ENCODE results near the gene PNP. TPM values are rescaled to one million over a fixed set of nuclear protein-coding genes. Genes with fewer than 3 reads are reported as not detected.

PNP gene
- total RNA-seq, 1 donor from 2014 or later: 32.8 TPM

DNA sequence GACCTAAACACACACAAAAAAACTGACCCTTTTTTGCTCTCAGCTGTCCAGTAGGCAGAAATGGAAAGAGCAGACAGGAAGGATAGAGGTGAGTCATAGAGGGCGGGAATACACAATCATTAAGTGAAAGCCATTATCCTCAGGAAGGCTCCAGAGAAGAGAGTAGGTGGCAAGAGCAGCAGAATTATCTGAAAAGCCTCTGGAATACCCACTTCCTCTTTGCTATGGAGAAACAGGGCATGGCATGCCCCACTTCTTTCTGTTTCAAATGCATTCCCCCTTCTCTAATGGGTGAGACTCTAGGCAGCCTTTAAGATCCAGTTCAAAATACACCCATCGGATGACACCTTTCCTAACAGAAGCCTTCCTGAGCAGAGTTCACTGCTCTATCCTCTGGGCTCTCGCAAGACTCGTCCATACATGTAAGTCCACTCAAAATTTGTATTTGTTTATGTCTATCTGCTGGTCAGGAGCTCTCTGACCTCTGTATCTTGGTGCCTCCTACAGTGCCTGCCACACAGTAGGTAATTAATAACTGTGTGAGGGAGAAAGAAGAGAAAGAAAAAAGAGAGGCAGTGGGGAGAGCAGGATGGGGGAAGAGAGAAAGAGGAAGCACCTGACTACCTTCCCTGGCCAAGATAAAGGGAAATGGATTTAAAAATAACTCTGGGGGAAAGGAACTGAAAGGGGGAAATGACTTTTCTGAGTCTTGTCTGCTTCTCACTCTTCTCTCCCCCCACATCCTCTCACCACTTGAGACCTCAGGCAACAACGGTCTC, 41.8 kb upstream of the PNP start:
- Histone ChIP-seq H3K4me3 (no peak overlapping the region), H3K27me3 (no peaks in the 10 kb centered on the region), H3K36me3 (no peaks in the 10 kb centered on the region), H3K9me3 (no peaks in the 10 kb centered on the region), H3K27ac (peak overlapping the region; percentile 55), H3K4me1 (peaks cover 4% of the 10 kb centered on the region)
- intact Hi-C loops (cut with DNase I): no loop called here
- TF ChIP-seq, protein P1, sequence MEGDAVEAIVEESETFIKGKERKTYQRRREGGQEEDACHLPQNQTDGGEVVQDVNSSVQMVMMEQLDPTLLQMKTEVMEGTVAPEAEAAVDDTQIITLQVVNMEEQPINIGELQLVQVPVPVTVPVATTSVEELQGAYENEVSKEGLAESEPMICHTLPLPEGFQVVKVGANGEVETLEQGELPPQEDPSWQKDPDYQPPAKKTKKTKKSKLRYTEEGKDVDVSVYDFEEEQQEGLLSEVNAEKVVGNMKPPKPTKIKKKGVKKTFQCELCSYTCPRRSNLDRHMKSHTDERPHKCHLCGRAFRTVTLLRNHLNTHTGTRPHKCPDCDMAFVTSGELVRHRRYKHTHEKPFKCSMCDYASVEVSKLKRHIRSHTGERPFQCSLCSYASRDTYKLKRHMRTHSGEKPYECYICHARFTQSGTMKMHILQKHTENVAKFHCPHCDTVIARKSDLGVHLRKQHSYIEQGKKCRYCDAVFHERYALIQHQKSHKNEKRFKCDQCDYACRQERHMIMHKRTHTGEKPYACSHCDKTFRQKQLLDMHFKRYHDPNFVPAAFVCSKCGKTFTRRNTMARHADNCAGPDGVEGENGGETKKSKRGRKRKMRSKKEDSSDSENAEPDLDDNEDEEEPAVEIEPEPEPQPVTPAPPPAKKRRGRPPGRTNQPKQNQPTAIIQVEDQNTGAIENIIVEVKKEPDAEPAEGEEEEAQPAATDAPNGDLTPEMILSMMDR (IDR thresholded peaks at IDR 0.05): no peak
- ATAC-seq (peak; percentile 73), DNase-seq (no peak)

DNA sequence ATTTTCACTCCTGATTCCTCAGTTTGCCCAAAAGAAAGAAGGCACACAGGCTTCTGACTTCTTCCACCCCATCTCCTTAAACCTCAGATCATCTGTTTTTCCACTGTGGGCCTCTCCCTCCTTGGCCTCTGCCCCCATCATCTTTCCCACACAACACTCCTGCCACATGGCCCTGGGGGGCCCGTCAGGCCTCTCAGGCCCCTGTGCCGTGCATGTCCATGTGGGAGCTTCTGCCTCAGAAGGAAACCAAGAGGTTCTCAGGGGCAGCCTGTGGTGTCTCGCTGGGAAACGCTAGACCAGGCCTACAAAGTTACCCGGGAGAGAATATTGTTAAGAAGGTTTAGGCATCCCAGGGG, 41.2 kb upstream of the PNP start:
- no peak for DNase-seq
- ATAC-seq: no peak
- intact Hi-C loops (cut with DNase I): no loop called here
- no peaks in the 10 kb centered on the region for H3K36me3 ChIP-seq
- H3K27ac ChIP-seq: peak overlapping the region; percentile 55
- H3K27me3 ChIP-seq: no peaks in the 10 kb centered on the region
- no peaks in the 10 kb centered on the region for H3K9me3 ChIP-seq
- TF ChIP-seq, protein P1 (IDR thresholded peaks at IDR 0.05): no peak
- peaks cover 4% of the 10 kb centered on the region for H3K4me1 ChIP-seq
- no peak overlapping the region for H3K4me3 ChIP-seq

DNA sequence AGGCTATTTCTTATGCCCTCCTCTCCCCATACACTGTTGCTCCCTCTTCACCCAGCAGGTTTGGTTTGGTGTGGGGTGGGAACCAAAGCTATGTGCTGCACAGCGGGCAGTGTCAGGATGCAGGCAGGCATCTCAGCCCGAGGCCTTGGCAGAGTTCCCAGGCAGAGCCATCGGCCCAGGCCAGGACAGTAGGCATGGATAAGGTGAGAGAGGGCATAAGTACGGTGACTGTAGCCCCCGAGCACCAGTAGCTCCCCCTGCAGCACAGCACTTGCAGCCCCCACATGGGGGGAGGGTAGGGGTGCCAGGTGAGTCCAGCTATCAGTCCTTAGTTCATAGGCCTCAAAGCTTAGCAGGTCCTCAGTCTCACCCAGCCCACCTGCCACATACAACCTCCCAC, 40.4 kb upstream of the PNP start:
- no peak overlapping the region for H3K4me3 ChIP-seq
- ATAC-seq: no peak
- no peaks in the 10 kb centered on the region for H3K9me3 ChIP-seq
- H3K4me1 ChIP-seq: peaks cover 4% of the 10 kb centered on the region
- intact Hi-C loops (cut with DNase I): no loop called here
- DNase-seq: no peak
- TF ChIP-seq, protein P1 (IDR thresholded peaks at IDR 0.05): no peak
- H3K27ac ChIP-seq: no peak overlapping the region
- no peaks in the 10 kb centered on the region for H3K36me3 ChIP-seq
- H3K27me3 ChIP-seq: no peaks in the 10 kb centered on the region

DNA sequence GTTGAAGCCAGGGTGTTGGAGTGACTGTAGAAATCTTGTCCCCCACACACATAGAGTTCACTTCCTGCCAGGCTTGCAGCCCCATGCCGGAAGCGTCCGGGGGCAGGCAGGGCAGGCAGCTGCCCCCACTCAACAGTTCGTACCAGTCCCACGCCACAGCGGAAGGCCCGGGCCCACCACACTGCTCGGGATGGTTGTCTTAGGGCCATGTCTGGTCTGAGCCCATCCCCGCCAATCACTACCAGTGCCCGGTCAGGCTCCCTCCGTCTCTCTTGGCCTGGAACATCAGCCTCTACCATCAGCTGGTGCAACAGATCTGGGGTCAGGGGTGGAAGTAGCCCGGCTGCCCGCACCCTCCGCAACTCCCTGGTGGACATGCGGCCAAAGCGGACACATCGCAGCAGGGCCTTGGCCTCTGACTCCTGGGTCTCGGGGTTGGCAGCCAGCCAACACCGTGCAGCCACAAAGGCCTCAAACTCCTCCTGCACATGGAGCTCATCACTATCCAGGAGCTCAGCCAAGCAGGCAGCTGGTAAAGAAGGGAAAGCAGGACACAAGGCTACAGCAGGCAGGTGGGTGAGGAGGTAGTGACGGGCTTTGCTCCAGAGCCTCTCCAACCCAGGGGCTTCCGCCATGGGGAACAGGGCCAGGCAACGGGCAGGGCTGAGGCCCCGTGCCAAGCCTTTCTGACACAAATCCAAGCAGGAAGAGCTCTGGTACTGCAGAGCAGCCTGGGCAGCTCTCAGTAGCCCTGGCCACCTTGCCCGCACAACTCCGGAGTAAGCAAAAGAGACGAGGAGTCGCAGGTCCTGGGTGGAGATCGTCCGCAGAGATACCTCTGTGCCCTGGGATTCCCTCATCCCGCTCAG, 39.2 kb upstream of the PNP start:
- H3K36me3 ChIP-seq: no peaks in the 10 kb centered on the region
- no peak overlapping the region for H3K4me3 ChIP-seq
- ATAC-seq (peak; percentile 69), DNase-seq (peak; percentile 79)
- H3K27me3 ChIP-seq: no peaks in the 10 kb centered on the region
- TF ChIP-seq, protein P1 (IDR thresholded peaks at IDR 0.05): no peak
- H3K4me1 ChIP-seq: peaks cover 4% of the 10 kb centered on the region
- intact Hi-C loops (cut with DNase I): no loop called here
- no peak overlapping the region for H3K27ac ChIP-seq
- no peaks in the 10 kb centered on the region for H3K9me3 ChIP-seq

DNA sequence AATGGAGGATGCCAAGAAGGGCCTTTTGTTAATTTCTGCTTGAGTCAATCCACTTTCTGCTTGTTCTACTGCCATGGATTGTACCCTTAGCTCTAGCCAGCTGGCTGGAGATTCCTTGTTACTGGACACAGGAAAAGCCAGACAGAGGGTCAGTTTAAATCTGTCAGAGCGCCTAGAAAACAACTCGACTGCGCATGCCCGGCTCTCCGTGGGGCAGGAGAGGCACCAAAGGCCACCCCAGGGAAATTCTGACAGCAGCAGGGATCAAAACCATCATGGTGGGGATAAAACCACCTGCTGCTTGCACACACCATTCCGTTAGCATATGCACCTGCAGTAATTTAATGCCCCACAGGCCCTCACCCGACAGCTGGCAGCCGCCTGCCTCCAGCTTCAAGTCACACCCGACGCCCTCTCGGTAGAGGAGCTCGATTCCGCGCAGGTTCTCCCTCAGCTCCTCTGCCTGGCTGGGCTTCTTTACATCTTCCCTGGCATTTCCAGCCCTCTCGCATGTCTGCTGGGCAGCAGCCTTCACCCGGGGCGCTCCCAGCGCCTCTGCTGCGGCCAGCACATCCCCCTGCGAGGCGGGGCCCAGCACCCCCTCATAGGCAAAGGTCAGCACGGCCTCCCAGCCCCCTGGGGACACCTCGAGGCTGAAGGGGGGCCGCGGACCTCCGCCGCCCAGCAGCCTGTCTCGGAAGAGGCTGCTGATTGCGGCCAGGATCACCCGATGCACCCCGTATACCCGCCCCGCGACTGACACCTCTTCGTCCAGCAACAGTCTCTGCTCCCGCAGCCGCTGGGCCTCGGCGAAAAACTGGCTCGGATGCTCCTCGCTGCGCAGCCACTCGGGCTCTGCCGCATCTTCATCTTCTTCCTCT, 34.3 kb upstream of the PNP start:
- no peaks in the 10 kb centered on the region for H3K9me3 ChIP-seq
- H3K4me3 ChIP-seq: peak overlapping the region; percentile 22
- no peaks in the 10 kb centered on the region for H3K36me3 ChIP-seq
- intact Hi-C loops (cut with DNase I): no loop called here
- H3K27ac ChIP-seq: peak overlapping the region; percentile 61
- no peak for ATAC-seq
- H3K4me1 ChIP-seq: no peaks in the 10 kb centered on the region
- DNase-seq: no peak
- H3K27me3 ChIP-seq: no peaks in the 10 kb centered on the region
- TF ChIP-seq, protein P1 (IDR thresholded peaks at IDR 0.05): no peak
